ENCODE measurements around the gene ZNF215.
"Not testable (repeated sequence)": the region's sequence is repeated elsewhere in the genome, so short reads cannot be mapped to it uniquely, and the experiment has no call there.

ZNF215 gene

GRCh38 chr11:6943131-6943530 is 16.9 kb downstream of the ZNF215 start:
- no peak for DNase-seq

- not testable (repeated sequence) for DNase-seq
These were observed 28.0 kb downstream of the ZNF215 start for GRCh38 chr11:6954248-6954647.

GRCh38 chr11:6962141-6962540 is 35.9 kb downstream of the ZNF215 start:
- no peak for DNase-seq

GRCh38 chr11:6962673-6963072 is 36.4 kb downstream of the ZNF215 start:
- no peak for DNase-seq

DNA sequence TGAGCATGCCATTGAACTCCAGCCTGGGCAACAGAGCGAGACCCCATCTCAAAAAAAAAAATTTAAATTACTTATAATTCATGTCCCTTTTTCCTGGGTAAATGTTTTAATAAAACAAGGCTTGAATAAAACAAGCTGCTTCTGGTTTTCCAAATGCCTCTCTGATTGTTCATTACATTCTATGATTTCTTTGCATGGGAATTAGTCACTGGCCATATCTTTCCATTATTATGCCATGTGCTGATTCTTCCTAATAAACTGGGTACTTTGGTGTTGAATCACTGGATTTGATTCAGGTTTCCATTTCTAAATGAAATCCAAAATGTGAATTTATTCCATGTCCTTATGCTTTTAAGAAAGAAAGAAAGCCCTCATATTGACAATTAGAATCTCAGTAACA is 42.6 kb downstream of the ZNF215 start:
- DNase-seq, result no peak

GRCh38 chr11:6969854-6970253 is 43.6 kb downstream of the ZNF215 start:
- not testable (repeated sequence) for DNase-seq

DNA sequence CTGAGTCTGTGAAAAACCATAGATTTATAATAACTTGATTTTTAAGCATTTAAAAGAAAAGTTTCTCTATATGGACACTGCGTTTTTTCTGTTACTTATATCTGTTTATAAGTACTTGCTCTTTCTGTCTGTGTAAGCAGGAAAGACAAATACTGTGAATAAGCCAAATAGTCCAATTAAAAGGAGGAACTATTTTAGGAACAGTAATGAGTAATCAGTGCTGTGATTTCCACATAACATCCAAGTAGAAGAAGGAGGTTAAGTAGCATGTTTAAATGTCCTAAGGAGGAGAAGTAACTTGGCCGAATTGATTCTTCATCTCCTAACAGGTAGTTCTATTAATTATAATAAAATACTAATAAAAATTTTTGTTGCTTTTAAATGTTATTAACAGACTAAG is 53.1 kb downstream of the ZNF215 start:
- DNase-seq, result no peak

DNA sequence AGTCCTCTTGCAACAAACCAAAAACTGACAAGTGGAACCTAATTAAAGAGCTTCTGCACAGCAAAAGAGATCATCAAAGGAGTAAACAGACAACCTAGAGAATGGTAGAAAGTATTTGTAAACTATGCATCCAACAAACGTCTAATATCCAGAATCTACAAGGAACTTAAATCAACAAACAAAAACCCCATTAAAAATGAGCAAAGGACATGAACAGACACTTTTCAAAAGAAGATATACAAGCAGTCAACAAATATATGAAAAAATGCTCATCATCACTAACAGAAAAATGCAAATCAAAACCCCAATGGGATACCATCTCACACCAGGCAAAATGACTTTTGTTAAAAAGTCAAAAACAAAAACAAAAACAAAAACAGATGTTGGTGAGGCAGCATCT is 60.3 kb downstream of the ZNF215 start:
- no peak for DNase-seq

- DNase-seq, result no peak
These were observed 62.3 kb downstream of the ZNF215 start for GRCh38 chr11:6988506-6988905.

GRCh38 chr11:6991227-6991626 is 65.0 kb downstream of the ZNF215 start:
- DNase-seq, result no peak

- DNase-seq, result peak; percentile 54
These were observed 65.8 kb downstream of the ZNF215 start for GRCh38 chr11:6992026-6992425.

- DNase-seq, result peak; percentile 8
These were observed 66.5 kb downstream of the ZNF215 start for GRCh38 chr11:6992457-6993417.

GRCh38 chr11:6995703-6996102 is 69.5 kb downstream of the ZNF215 start:
- DNase-seq, result no peak

- no peak for DNase-seq
These were observed 78.3 kb downstream of the ZNF215 start for GRCh38 chr11:7004482-7004881.

Measured in eye (tissue), 1 donor.